Measurements from ENCODE around the gene KLC1.

DNA sequence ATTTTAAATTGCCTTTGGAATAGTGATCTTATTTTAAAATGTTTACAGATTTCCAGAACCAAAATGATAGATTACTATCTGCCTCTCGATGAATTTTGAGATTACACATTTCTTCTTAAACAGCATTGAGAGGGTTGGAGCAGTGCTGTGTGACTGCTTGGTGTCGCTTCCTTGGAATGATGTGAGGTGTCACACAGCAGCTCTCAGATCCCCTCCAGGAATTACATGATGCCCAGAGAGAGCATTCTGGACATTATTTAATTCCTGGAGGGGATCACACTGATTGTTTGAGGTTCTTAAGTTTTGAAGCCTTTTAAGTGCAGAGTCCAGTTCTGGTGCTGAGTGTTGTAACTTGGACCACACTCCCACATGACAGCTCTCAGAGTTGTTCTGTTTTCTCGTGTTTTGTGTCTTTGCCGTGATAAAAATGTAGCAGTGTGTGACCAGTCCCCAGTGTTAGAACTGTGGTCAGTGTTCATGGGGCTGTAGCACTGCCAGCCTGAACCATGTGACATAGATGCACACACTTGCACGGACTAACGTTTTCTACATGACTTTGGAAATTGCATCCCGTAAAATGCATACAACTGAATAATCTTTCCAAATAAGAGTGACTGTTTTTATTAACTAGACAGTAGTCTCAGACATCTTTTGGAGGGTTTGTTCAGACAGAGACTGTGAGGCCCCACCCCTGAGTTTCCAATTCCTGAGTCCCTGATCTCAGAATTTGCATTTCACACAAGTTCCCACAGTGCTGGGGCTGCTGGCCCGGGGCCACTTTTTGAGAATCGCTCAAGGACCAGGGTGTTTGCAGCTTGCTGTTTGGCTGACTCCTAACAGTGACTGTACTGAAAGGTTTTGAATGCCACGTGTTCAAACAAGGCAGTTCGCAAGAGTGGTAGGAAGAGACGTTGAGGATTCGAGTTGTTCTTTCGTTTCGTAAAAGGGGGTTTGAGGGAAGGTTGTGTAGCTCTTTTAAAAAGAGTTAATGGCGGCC lies 60.2 kb downstream of the KLC1 start:
- TF ChIP-seq EZH2 (IDR thresholded peaks at IDR 0.05), result no peak
- TF ChIP-seq POLR2AphosphoS5 (IDR thresholded peaks at IDR 0.05; ENCODE audit: borderline replicate concordance, low read depth, low read length), result no peak

Measured in SK-N-MC (cell line).